ENCODE data around the gene MYH15.

MYH15 gene

DNA sequence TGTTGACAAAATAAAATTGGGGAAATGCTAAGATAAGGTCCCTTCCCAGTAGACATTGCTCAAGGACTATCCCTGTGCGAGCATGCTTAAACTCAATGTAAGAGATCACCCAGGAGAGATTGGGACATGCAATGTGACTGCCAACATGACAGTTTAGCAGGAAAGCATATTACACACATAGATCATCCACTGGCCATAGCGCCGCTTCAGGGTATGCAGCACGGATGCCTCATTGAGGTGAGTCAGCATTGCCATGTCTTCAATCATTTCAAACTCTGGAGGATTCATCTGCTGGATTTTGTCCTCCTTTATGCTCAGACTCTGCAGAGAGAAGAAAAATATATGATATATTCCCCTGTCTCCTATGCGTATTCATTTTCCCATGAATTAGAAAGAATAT is 8.9 kb downstream of the MYH15 start:
- TF ChIP-seq, protein P1, sequence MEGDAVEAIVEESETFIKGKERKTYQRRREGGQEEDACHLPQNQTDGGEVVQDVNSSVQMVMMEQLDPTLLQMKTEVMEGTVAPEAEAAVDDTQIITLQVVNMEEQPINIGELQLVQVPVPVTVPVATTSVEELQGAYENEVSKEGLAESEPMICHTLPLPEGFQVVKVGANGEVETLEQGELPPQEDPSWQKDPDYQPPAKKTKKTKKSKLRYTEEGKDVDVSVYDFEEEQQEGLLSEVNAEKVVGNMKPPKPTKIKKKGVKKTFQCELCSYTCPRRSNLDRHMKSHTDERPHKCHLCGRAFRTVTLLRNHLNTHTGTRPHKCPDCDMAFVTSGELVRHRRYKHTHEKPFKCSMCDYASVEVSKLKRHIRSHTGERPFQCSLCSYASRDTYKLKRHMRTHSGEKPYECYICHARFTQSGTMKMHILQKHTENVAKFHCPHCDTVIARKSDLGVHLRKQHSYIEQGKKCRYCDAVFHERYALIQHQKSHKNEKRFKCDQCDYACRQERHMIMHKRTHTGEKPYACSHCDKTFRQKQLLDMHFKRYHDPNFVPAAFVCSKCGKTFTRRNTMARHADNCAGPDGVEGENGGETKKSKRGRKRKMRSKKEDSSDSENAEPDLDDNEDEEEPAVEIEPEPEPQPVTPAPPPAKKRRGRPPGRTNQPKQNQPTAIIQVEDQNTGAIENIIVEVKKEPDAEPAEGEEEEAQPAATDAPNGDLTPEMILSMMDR (IDR thresholded peaks at IDR 0.05; ENCODE audit: insufficient read depth, low read length, poor library complexity, severe bottlenecking): no peak
- Histone ChIP-seq H3K4me3 (replicated peaks; ENCODE audit: low read depth, low read length) (no peak overlapping the region), H3K27me3 (replicated peaks; ENCODE audit: control insufficient read depth, insufficient read depth, low read length) (no peaks in the 10 kb centered on the region), H3K36me3 (ENCODE audit: control insufficient read depth, insufficient read depth, low read length) (no peaks in the 10 kb centered on the region)
- no peak for DNase-seq (ENCODE audit: extremely low read depth, insufficient read length)

DNA sequence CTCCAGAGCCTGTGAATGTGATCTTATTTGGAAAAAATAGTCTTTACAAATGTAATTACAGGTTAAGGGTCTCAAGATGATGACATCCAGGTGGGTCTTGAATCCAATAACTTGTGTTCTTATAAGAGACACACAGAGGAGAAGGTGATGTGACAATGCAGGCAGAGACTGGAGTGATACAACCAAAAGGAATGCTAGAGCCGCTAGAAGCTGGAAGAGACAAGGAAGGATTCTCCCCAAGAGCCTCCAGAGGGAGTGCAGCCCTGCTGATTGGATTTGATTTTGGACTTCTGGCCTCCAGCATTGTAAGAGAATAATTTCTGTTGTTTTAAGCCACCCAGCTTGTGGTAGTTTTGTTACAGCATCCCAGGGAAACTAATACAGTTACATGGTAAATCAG is 9.7 kb downstream of the MYH15 start:
- Histone ChIP-seq H3K4me3 (replicated peaks; ENCODE audit: low read depth, low read length) (no peak overlapping the region), H3K27me3 (replicated peaks; ENCODE audit: control insufficient read depth, insufficient read depth, low read length) (no peaks in the 10 kb centered on the region), H3K36me3 (ENCODE audit: control insufficient read depth, insufficient read depth, low read length) (no peaks in the 10 kb centered on the region)
- TF ChIP-seq, protein P1 (IDR thresholded peaks at IDR 0.05; ENCODE audit: insufficient read depth, low read length, poor library complexity, severe bottlenecking): no peak
- no peak for DNase-seq (ENCODE audit: extremely low read depth, insufficient read length)

DNA sequence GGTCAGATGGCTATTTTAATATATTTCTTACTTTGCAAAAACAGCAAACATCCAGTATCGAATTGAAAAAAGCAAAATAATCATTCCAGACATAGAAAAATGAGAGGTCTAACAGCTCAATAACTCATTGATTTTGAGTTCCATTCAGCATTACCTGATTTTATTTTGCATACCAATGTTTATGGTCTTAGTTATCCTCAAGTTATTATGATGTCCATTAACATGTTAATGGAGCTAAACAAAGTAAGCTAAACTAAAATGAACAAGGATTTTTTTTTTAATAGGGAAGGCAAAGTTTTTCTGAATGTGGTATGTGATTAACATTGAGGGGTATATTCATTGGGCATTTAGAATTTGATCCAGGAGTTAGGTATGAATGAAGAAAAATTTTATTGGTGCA is 13.1 kb downstream of the MYH15 start:
- TF ChIP-seq, protein P1 (IDR thresholded peaks at IDR 0.05; ENCODE audit: insufficient read depth, low read length, poor library complexity, severe bottlenecking): no peak
- H3K27me3 ChIP-seq (replicated peaks; ENCODE audit: control insufficient read depth, insufficient read depth, low read length): no peaks in the 10 kb centered on the region
- H3K36me3 ChIP-seq (ENCODE audit: control insufficient read depth, insufficient read depth, low read length): no peaks in the 10 kb centered on the region
- no peak overlapping the region for H3K4me3 ChIP-seq (replicated peaks; ENCODE audit: low read depth, low read length)
- DNase-seq (ENCODE audit: extremely low read depth, insufficient read length): no peak

DNA sequence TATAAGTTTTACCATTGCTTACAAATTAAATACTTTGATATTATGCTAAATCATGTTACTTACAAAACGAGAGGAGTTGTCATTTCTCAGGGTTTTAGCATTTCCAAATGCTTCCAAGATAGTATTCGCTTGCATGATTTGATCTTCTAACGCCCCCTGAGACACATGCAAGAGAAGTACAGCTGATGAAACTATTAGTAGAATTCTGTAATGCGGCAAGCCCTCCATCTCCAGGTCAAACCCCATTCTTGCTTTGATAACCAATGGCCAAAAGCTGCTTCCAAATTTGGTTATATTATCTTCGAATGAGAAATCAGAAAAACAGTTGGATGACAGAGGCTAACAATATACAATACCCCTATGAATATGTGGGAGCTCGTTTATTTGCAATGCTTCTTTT is 14.7 kb downstream of the MYH15 start:
- Histone ChIP-seq H3K36me3 (ENCODE audit: control insufficient read depth, insufficient read depth, low read length) (no peaks in the 10 kb centered on the region), H3K4me3 (replicated peaks; ENCODE audit: low read depth, low read length) (no peak overlapping the region), H3K27me3 (replicated peaks; ENCODE audit: control insufficient read depth, insufficient read depth, low read length) (no peaks in the 10 kb centered on the region)
- TF ChIP-seq, protein P1 (IDR thresholded peaks at IDR 0.05; ENCODE audit: insufficient read depth, low read length, poor library complexity, severe bottlenecking): no peak
- DNase-seq (ENCODE audit: extremely low read depth, insufficient read length): no peak

DNA sequence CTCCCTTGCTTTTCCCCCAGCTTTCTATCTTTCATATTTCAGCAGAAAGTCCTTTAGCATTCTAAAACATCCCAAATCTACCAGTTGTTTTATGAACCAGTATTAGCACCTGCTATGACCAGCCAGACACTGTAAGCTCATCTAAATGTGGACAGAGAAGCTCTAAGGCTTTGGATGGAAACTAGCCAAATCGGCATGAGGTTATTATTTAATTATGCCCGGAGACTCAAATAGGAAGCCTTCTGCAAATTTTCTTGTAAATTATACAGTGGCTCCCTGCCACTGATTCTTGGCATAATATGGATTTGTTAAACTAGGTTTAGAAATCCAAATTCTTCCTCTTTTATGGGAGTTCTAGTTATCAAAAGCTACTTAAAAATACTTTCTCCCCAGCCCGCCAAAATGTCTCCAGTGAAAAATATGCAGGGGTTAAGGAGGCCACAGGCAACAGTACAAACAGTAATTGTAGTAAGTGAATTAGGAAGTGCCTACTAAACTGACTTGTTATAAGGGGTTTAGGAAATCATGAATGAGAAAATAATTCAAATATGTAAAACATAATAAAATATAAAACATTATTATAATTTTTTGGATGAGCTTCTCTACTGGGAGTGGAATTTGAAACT is 15.4 kb downstream of the MYH15 start:
- Histone ChIP-seq H3K36me3 (ENCODE audit: control insufficient read depth, insufficient read depth, low read length) (no peaks in the 10 kb centered on the region), H3K27me3 (replicated peaks; ENCODE audit: control insufficient read depth, insufficient read depth, low read length) (no peaks in the 10 kb centered on the region), H3K4me3 (replicated peaks; ENCODE audit: low read depth, low read length) (no peak overlapping the region)
- TF ChIP-seq, protein P1 (IDR thresholded peaks at IDR 0.05; ENCODE audit: insufficient read depth, low read length, poor library complexity, severe bottlenecking): no peak
- no peak for DNase-seq (ENCODE audit: extremely low read depth, insufficient read length)

DNA sequence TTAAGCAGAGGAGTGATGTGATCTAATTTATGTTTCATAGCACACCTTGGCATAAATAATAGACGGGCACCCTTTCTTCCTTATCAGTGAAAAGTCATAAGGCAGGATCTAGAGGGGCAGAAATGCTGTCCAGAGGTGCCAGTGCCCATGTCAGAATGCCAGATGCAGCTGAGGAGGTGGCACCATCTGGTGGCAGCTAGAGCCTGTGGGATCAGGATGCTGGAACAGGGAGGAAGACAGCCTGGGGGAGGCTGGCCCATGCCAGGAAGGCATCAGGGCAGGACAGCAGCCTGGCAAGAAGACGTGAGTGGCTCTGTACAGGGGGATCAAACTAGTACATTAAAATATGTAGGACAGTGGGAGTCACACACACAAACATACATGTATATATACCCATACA is 16.5 kb downstream of the MYH15 start:
- no peaks in the 10 kb centered on the region for H3K36me3 ChIP-seq (ENCODE audit: control insufficient read depth, insufficient read depth, low read length)
- no peak overlapping the region for H3K4me3 ChIP-seq (replicated peaks; ENCODE audit: low read depth, low read length)
- TF ChIP-seq, protein P1 (IDR thresholded peaks at IDR 0.05; ENCODE audit: insufficient read depth, low read length, poor library complexity, severe bottlenecking): peak; percentile 17
- no peaks in the 10 kb centered on the region for H3K27me3 ChIP-seq (replicated peaks; ENCODE audit: control insufficient read depth, insufficient read depth, low read length)
- no peak for DNase-seq (ENCODE audit: extremely low read depth, insufficient read length)
